IPS-NIHi11 (cell line): Measurements from ENCODE around the gene PSMA5.
"Not testable (repeated sequence)": the region's sequence is repeated elsewhere in the genome, so short reads cannot be mapped to it uniquely, and the experiment has no call there.

Experiments used
- DNase-seq: peaks from one replicate; pipeline ENCODE4 v3.0.0; 2012; ENCODE audit warnings: mixed read lengths, low spot score

The PSMA5 gene

DNA sequence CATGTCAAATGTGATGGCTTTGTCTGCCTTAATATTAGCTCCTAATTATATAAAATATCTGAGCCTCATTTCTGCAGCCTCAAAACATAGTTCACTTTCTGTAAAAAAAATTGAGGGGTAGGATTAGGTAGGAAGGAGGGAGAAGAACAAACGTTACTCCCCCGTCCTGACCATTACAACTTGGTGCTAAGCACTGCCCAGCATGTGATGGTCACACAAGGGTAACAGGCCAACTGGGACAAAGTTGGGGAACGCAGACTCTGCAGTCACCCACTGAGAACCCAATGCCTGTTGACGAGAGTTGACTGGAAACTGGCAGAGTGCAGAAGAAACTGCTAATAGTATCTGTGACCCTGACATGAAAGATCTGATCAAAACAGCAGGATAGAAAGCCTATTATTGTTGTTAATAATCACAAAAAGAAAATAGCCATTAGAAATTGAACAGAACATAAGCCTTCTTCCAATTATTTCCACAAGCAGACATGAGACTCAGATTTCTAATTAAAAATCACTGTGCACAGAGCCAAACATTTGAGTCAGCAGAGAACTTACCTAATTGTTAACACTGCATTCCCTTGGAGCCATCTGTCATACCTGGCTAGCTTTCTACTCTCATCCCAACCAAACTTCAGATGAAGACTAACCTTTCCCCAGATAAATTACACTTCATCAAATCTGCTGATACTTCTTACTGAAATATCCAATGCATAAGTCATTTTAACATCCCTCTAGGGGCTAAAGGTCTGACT, 34.0 kb downstream of the PSMA5 start:
- no peak for DNase-seq

DNA sequence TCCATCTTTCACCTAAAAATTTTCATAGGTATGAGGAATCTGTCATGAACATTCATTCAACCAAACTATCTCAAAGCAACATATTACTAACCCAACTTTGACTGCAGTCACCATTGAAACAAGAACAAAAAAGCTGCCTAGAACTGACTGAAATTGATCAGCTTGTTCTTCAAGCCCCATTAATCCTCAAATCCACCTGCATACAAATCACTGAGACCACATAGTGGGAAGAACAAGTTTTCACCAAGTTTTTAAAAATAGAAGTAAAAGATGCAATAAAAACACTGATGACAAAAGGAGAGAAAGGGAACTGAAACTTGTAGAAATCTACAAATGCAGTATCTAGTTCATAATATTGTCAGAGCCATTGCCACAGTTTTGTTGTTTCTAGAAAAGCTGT, 34.6 kb downstream of the PSMA5 start:
- DNase-seq: no peak

DNA sequence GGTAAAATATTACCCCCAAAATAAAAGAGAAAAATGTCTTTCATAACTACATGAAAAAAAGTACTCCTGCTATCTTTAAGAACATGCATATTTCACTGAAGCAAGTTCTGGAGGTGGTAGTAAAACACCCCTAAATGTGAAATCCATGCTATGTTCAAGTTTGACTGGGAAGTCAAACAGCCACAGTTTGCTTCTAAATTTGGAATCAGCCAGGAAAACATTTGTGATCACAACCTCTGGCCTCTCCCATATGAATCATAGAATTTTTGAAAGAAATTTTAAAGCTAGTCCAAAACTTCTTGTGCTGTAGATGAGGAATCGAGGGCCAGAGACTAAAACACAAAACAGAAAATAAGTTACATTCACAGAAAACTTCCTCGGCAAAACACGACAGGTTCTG, 35.1 kb downstream of the PSMA5 start:
- no peak for DNase-seq

DNA sequence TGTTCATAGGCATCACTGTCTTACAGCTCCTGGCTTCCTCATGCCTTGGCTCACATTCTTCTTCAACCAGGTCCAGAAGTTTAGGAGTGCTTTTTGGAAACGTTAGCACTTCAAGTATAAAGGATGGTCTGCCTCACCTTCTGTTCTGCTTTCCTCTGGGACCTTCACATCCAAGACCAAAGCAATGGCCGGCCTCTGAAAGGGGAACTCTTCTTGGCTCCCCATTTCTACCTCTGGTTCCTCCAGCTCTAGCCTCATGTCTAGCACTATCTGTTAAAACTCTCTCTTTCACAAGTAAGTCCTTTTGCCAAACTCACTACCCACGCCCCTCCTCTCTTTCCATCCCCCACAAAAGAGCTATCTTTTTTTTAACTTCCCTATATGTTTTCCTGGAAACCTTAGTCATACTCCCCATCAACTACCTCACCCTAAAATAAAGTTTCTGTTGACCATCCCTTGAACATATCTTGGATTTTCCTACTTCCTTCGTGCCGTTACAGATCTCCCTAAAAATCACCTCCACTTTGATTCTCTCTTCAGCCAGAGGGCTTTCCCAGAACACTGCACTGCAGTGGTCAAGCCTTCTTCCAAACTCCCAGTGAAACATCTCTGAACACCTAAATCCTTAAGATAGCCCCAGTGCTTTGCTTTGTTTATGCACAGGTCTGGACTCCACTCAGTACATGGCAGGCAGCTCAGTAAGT, 36.5 kb downstream of the PSMA5 start:
- DNase-seq: no peak

DNA sequence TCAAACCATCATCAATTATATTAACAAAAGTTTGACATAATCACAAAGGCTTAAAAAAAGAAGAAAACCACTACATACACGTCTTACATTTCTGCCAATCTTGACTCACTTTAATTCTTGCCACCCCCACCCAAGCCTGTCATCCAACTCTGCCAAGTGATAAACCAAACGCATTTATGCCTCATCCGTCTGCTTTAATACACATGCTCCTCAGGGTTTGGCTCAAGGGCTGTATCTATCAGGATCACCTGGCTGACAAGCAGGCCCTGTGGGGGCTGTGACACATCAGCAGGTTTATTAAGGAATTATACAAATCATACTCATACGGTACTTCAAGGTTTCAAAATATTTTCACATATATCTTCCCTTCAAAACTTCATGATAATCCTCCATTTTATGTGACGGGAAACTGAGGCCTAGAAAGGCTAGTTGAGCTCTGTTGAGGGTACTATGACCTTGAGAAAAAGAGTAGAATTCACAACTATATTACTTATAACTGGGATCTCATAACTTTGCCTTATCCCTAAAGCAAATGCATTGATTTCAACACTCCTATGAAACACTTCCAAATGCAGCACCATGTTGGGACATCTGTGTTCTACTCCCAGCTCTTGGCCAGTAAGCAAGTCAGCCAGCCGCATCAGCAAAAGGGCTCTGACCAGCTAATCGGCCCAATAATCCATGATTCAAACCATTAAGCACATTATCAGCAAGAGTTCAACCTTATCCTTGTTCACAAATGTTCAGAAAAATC, 37.2 kb downstream of the PSMA5 start:
- no peak for DNase-seq

DNA sequence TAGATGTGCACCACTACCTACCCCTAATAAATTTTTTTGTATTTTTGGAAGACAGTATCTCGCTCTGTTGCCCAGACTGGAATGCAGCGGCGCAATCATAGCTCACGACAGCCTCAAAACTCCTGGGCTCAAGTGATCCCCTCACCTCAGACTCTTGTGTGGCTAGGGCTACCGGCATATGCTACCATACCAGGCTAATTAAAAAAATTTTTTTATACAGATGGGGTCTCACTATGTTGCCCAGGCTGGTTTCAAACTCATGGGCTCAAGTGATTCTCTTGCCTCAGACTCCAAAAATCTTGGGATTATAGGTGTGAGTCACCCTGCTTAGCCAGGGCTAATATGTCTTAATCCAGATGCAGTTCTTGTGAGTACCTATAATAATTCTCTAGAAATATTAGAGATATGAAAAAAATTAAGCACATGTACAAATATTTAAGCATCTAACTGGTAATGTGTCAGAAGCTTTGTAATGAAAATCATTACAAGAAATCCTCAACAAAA, 38.0 kb downstream of the PSMA5 start:
- DNase-seq: no peak

DNA sequence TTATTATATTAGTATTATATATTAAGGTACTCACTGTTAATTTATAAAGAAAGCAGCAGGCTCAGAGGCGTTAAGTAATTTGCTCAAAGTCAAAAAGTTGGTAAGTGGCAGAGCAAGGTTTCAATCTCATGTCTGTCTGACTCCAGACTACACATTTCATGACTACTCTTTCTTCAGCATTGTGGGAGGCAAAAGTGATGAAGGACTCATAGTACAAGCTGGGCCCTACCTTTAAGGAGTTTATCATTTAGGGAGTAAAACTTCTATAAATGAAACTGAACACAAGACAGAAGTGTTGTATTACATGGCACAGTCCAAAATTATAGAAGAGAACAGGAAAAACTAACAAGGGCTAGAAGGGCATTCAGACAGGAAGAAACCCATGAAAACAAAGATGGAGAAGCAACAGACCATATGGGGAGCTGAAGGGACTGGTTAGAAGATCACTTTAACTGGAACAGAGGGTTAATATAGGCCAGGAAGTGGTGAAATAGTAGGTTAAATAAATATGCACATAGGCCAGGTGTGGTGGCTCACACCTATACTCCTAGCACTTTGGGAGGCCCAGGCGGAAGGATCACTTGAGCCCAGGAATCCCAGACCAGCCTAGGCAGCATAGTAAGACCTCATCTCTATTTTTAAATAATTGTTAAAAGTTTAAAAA, 40.1 kb downstream of the PSMA5 start:
- no peak for DNase-seq

DNA sequence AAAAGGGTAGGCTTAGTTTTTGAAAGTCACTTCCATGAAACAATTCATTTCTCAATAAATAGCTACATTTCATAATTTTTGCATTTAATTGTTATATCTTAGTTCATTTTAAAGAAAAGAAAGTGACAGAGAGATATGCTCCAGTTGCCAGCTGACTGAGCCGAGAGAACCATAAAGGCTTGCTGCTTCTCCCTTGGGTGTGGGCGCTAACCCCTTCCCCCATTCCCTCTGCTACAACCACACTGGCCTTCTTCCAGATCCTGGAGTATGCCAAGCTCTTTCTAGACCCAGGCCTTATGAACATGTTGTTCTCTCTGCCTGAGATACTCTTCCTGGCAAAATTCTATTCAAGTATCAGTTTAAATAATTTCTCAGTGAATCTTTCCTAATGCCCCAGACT, 40.8 kb downstream of the PSMA5 start:
- no peak for DNase-seq

DNA sequence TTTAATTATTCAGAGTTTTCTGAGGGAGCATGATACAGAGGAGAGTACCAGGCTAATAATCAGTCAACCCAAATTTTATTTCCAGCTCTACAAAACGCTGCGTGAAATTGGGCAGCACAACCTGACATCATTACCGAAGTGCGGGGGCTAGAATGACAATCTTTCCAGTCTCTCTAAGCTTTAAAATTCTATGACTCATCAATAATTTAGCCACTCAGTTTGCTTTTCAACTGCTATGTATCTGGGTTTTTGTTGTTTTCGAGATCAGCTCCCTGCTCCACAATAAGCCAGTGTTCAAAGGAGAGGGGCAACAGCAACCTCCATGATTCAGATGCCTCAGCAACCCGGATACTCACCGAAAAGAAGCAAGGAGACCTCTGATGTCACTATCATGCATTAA, 42.4 kb downstream of the PSMA5 start:
- no peak for DNase-seq

DNA sequence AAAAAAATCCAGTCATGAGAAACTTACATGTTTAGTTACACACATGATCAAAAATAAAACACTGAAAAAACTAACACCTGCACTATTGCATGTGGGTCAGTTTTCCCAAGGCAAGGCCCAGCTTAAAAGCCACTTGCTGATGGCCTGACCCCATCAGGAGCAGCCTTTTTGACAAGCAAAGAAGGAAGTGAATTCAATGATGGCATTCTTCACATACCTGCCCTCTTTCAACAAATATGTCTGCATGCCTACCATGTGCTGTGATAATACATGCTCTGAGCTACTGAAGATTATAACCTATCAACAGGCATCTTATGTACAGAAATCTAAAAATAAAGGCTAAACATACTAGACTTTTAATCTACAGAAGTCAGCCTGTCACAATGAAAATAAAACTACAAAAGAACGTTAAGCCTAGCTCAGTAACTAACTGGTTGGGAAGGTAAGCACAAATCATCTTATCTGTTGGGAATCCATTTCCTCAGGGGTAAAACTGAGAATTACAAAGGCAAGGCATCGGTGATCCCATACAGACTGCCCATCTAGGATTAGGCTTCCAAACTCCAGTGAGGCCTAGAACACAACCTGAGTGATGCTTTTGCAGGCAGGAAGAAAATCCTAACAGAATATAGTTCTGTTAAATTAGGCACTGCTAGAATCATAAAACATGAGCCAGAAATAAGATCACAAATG, 43.0 kb downstream of the PSMA5 start:
- DNase-seq: peak; percentile 41

DNA sequence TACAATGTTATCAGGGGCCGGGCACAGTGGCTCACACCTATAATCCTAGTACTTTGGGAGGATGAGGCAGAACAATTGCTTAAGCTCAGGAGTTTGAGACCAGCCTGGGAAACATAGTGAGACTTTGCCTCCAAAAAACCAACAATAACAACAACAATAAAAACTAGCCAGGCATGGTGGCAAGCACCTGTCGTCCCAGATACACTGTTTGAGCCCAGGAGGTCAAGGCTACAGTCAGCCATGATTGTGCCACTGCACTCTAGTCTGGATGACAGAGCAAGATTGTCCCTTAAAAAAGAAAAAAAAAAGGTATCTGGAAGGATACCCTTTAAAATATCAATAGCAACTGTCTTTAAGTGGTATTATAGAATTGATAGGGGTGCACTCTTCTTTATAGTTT, 44.7 kb downstream of the PSMA5 start:
- no peak for DNase-seq

DNA sequence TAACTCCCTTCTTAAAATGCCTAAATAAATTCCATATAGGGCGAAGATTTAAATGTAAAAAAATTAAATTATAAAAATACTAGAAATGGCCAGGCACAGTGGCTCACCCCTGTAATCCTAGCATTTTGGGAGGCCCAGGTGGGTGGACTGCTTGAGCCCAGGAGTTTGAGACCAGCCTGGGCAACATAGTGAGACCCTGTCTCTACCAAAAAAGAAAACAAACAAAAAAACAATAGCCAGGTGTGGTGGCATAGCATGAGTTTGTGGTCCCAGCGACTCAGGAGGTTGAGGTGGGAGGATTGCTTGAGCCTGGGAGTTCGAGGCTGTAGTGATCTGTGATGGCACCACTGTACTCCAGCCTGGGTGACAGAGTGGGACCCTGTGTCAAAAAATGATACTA, 46.3 kb downstream of the PSMA5 start:
- no peak for DNase-seq

DNA sequence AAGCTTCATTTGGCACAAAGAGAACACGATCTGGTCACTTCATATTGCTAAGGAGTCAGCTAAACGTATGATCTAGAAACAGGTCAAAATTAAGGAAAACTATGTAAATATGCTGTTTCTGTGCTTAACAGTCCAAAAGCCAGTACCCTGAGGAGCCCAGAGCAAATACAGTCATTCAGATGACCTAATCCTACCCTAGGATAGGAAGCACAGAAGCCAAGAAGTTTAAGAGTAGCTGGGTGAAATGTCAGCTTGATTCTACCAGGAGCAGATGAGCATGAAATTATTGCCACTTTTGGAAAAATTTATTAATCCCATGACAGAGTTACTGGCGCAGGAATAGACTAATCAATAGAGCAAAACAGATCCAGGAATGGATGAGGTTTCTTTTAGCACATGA, 46.8 kb downstream of the PSMA5 start:
- no peak for DNase-seq

DNA sequence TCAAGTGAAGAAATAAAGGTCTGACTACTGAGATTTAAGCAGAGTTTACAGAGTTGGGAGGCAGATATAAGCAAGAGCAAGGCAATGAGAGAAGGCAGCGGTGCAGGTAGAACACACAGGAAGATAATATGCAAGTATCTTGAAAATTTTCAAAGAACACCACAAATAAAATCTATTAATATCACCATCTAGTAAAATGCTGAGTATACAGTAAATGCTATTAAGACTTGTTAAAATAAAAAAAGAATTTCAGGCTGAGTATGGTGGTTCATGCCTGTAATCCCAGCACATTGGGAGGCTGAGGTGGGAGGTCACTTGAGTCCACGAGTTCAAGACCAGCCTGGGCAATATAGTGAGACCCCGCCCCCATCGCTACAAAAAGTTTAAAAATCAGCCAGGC, 48.5 kb downstream of the PSMA5 start:
- DNase-seq: no peak

DNA sequence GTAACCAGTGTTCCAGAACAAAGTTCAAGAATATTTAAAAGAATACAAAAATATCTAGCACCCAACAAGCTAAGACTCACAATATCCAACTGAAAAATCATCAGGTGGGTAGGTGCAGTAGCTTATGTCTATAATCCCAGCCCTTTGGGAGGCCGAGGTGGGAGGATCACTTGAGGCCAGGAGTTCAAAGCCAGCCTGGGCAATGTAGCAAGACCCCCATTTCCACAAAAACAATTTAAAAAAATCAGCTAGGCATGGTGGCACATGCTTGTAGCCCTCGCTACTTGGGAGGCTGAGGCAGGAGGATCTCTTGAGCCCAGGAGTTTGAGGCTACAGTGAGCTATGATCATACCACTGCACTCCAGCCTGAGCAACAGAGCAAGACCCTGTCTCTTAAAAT, 52.6 kb downstream of the PSMA5 start:
- DNase-seq: not testable (repeated sequence)

DNA sequence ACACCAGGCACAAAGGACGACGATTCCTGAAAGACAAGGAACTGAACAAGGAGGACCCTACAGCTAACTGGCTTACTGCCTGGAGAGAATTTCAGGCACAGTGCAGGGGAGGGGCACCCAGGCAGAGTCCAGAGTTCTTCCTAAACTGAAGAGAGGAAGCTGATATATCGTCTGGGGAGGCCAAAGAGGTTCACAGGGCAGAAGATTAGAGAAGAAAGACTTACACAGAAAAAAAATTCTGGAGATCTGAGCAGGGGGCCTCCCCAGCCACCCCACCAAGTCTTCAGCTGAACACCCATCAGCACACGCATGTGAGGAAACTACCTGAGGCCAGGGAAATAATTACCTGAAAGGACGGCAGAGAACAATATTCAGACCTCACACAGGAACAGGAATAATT, 53.1 kb downstream of the PSMA5 start:
- no peak for DNase-seq

DNA sequence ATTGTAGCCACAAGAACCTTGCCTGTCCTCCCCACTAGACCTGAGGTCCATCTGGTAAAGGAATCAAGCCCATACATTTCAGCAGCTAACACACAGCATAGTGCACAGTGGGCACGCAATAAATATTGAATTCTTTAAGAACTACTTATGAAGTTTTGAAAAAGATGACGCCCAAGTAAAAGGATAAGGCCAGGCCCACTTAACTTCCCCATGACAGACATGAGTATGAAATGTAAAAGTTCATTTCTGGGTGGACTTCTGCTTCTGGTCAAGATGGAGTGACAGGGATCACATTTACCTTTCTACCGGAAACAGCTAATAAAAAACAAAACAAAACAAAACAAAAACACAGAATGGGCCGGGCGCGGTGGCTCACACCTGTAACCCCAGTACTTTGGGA, 54.0 kb downstream of the PSMA5 start:
- DNase-seq: no peak

DNA sequence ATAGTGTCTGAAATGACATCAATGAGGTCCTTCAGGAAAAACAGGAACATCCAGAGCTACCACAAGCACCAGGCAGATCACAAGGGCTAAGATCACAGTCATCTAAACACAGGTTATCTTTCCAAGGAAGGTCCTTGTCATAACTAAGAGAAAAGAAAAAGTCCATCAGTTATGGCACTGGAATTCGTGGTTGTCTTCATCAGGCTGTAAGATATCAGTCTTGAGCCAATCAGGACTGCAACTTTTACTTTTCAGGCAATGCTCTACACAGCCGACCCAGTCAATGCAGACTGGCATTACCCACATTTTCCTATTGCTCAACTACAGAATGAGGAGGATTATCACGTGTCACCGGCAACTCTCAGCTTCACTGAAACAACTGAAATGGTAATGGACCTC, 54.9 kb downstream of the PSMA5 start:
- DNase-seq: no peak

DNA sequence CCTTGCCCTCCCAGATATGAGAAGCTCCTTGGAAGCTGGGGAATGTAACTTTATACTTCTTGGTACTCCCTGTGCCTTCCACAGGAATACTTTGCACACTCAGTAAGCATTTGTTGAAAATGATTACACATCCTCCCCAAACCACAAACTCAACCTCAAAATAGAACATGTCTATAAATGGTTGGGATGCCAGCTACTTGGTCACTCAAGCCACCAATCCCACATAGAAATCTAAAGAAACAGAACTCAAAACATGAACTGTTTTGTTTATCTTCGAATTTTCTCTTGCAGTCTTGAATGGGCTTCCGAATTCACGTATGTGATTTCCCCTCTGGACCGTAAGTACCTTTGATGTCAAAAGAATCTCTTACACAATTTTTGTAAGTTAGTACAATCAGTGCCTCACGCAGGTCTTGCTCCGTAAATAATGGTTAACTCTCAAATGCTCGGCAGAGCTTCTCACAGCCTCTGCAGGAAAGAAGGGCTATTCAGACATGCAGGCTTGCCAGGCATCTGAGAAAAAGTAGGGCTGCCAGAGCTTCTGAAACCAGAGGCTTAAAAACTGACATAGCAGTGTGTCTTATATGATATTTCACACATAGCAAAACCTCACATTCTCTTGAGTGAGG, 55.4 kb downstream of the PSMA5 start:
- DNase-seq: no peak

DNA sequence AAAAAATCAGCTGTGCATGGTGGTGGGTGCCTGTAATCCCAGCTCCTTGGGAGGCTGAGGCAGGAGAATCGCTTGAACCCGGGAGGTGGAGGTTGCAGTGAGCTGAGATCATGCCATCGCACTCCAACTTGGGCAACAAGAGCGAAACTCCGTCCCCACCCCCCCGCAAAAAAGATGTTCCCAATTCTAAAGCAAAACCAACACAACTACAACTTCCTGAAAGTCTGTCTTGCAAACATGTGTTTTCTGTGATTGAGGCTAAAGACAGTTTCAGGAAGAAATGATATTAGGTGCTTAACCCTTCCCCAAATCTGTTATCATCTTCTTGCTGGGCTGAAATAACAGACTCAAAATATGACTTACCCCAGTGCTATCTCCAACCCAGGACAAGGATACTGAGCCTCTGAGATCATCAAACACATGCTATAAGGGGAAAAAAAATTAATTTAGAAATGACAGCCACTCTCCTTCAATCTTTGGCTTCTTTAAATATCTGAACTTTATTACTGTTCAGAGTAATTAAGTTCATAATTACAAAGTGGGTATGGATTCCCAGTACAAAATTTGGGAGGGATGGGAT, 57.0 kb downstream of the PSMA5 start:
- no peak for DNase-seq

DNA sequence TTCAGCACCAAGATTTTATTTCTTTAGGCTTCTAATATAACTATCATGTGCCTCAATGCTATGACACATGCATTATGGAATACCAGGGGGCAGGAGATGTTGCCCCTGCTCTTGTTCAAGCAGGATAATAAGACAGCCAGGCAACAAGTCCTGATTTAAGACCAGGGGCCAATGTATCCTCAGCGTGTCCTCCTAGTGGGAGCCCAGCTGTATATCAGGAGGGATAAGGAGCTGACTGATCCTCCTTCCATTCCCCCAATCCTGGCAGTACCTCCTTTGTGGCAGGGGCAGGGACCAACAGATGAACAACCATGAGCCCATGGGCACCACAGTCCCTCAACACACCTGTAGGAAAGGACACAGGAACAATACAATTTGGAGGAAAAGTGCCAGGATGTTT, 57.8 kb downstream of the PSMA5 start:
- DNase-seq: peak; percentile 19
